Subcutaneous abdominal adipose tissue (tissue), 5 donors: ENCODE results near the gene SIAH1.
A peak's percentile ranks its signal among the peaks of the same experiment; 100 is the strongest.

Source experiments
- H3K27ac ChIP-seq: one replicate; pipeline ENCODE4 v1.7.0; 2013; ENCODE audit warnings: low read depth, mild to moderate bottlenecking, inconsistent platforms, low read length, moderate library complexity
- H3K27me3 ChIP-seq, 5 donors: one replicate each; pipeline ENCODE4 v1.7.0; 2013; ENCODE audit warnings: low read length in 5 of 5, inconsistent platforms in 1 of 5; ENCODE audit not compliant: control insufficient read depth in 5 of 5, insufficient read depth in 4 of 5
- H3K36me3 ChIP-seq, 5 donors: one replicate each; pipeline ENCODE4 v1.7.0; 2013; ENCODE audit warnings: low read length in 5 of 5; ENCODE audit not compliant: control insufficient read depth in 5 of 5, insufficient read depth in 5 of 5
- H3K4me1 ChIP-seq, 5 donors: one replicate each; pipeline ENCODE4 v1.7.0; 2013; ENCODE audit warnings: low read length in 5 of 5, mild to moderate bottlenecking in 3 of 5, moderate library complexity in 1 of 5; ENCODE audit not compliant: control insufficient read depth in 5 of 5, insufficient read depth in 5 of 5
- H3K4me3 ChIP-seq, 5 donors: one replicate each; pipeline ENCODE4 v1.7.0; 2013; ENCODE audit warnings: low read length in 5 of 5, low read depth in 1 of 5
- H3K9ac ChIP-seq, 5 donors: one replicate each; pipeline ENCODE4 v1.7.0; 2013; ENCODE audit warnings: low read length in 5 of 5, mild to moderate bottlenecking in 4 of 5, moderate library complexity in 3 of 5
- H3K9me3 ChIP-seq, 5 donors: one replicate each; pipeline ENCODE4 v1.7.0; 2013; ENCODE audit warnings: low read length in 5 of 5; ENCODE audit not compliant: control insufficient read depth in 5 of 5
- donor health status: healthy.
- donor health status: healthy.
- donor health status: healthy.
- donor health status: healthy.
- donor health status: healthy.

Gene SIAH1, protein sequence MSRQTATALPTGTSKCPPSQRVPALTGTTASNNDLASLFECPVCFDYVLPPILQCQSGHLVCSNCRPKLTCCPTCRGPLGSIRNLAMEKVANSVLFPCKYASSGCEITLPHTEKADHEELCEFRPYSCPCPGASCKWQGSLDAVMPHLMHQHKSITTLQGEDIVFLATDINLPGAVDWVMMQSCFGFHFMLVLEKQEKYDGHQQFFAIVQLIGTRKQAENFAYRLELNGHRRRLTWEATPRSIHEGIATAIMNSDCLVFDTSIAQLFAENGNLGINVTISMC

DNA sequence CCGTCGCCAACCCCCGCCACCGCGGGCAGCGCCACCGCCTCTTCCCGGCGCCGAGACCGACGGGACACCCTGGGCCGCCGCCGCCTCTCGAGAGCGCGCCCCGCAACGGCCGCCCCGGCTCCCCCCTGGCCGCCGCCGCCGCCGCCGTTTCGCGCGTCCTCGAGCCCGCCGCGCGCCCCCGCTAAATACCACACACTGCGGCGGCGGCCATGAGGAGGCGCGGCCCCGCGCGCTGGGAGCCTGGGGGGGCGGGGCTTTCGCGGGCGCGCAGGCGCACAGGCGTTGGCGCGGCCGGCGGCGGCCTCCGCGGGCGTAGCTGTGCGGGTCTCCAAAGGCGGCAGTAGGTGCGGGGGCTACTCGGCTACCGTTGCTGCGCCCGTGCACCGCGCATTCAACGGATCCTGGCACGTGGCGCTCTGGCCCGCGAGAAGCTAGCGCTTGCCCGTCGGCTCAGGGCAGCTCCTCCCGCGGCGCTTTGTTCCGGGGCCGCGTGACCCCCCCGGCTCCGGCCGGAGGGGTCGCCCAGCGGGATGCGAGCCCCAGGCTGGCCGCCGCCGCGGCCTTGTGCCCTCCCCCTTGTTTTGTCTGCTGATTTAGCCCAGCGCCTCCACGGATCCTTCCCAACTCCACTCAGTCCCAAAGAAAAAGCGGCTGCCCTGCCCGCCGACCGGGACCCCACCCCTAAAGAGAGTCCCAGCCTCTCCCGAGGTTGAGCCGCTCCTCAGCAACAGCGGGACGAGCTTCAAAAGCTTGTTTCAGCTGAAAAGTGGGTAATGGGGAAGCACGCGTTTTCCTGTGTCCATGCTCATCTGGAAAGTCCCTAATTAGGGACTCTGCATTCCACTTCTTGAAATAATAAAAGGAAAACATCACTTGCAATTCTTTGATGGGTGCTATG, at the start of gene SIAH1:
SIAH1 (minus strand) TSS at position 161 of the 898 bp plus-strand sequence. CDS start 22,985 bp downstream, outside the sequence.
- Histone ChIP-seq H3K9ac (peak within 1 kb of the TSS; percentile 95 to 99 (median 98)), H3K4me1 (peaks cover 4 to 48% (median 39%) of the 10 kb centered on the region in 5 donors), H3K36me3 (no peaks in the 10 kb centered on the region), H3K4me3 (peak within 1 kb of the TSS; percentile 89 to 99 (median 90)), H3K27ac (peak within 1 kb of the TSS; percentile 99), H3K27me3 (no peaks in the 10 kb centered on the region), H3K9me3 (no peaks in the 10 kb centered on the region)

DNA sequence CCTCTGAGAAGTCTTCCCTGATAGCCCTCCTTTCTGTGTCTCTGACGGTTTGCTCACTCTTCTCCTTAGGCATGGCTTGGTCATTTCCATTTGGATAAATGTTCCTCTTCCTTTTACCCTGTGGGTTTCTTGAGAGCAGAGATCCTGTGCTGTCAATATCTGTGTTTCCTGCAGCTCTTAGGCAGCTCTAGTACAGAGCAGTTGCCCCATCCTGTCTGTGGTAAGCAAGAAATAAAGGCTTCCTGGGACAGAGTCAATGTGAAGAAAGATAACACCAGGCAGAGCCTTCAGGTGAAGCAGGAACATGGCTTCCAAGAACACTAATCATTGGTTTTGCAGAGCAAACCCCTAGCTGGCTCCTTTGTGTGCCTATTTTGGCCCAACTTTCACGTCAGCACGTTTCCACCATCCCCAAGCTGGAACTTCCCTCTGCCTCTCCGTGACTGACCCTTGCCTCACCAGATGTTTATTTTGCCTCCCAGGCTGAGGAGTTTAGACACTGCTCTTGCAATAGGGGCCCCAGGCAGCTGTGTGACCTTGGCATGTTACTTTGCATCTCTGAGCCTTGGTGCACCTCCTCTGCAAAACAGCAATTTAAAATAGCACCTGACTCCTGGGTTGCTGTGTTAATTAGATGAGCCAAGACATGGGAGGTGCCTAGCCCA, 49.6 kb upstream of the SIAH1 start:
- Histone ChIP-seq H3K4me1 (peaks cover 0 to 25% (median 16%) of the 10 kb centered on the region in 5 donors), H3K27me3 (no peaks in the 10 kb centered on the region), H3K9me3 (no peaks in the 10 kb centered on the region), H3K9ac (peak overlapping the region in 1 of 5 donors; percentile 5), H3K27ac (no peak overlapping the region), H3K4me3 (no peak overlapping the region), H3K36me3 (no peaks in the 10 kb centered on the region)

DNA sequence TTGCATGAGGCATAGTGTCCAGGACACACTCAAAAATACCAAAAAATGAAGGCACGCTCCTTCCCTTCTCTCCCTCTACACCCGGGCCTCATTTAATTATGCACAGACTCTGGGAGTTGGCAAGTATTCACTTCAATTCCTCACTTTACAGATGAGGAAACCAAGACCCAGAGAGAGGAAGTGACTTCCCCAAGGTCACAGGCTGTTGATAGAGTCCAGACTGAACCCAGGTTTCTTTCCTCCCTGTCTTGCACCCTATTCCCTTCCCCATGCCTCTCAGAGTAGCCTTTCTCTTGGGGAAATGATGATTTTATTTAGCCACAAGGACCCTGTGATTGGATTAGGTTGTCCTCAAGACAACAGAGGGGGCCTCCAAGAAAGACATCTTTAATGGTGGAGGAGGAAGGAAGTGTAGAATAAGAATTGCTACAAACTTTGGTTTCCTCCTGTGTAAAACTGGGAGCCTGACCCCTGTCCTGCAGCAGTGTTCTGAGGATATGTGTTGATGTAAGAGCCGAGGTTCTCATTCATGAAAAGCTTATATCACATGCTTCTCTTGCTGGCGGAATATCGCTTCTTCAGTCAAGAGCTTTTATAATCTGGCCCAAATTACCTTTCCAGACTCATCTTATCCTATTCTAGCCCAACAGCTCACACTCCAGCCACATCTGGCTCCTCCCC, 48.8 kb upstream of the SIAH1 start:
- H3K36me3 ChIP-seq = no peaks in the 10 kb centered on the region
- H3K9ac ChIP-seq = no peak overlapping the region
- no peak overlapping the region for H3K4me3 ChIP-seq
- H3K27ac ChIP-seq = no peak overlapping the region
- peaks cover 0 to 25% (median 16%) of the 10 kb centered on the region in 5 donors for H3K4me1 ChIP-seq
- no peaks in the 10 kb centered on the region for H3K9me3 ChIP-seq
- no peaks in the 10 kb centered on the region for H3K27me3 ChIP-seq

DNA sequence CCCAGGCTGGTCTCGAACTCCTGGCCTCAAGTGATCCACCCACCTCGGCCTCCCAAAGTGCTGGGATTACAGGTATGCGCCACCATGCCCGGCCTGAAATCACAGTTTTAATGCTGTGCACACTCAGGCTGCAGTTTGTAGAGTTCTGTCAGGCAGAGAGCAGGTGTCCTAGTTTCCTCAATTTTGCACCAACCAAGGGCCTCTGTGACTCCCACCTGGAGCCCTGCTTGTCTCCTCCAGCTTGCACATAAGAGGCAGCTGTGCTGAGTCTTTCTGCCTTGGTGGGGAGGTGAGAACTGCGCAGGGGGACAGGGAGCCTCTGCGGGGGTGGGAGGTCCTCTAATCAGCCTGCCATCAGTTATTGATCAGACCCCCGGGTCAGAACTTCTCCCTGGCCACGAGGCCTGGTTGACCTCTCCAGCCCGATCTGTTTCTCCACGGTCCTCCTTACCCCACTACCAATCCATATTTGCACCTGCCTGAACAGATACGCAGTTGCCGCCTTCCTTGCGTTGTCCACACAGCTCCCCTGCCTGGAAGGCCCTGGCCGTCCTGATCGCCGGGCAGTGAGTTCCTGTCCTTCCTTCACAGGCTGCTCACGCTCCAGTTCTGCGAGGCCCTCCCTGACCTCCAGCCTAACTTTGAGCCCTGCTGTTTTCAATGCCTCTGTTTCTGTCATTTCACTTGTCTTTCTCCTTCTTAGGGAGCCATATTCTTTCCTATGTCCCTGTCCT, 48.1 kb upstream of the SIAH1 start:
- no peaks in the 10 kb centered on the region for H3K27me3 ChIP-seq
- H3K4me3 ChIP-seq = no peak overlapping the region
- H3K27ac ChIP-seq = no peak overlapping the region
- no peak overlapping the region for H3K9ac ChIP-seq
- no peaks in the 10 kb centered on the region for H3K9me3 ChIP-seq
- no peaks in the 10 kb centered on the region for H3K36me3 ChIP-seq
- peaks cover 0 to 25% (median 16%) of the 10 kb centered on the region in 5 donors for H3K4me1 ChIP-seq

DNA sequence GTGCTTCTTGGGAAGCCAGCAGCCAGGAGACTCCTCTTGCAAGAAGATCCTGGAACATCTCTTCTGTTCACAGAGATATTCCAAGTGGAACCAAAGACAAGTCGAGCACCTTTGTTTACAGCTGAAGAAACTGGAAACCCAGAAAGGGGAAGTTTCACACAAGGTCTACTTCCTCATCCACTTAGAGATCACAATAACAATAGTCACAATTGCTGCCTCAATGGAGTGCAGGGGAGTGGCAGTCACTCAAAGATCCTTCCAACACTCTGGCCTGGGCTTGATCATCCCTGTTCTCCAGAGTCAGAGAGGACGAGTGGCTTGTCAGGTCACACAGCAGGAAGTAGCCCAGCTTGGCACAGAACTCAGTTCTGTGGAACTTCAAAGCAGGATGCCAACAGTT, 46.9 kb upstream of the SIAH1 start:
- H3K9me3 ChIP-seq = no peaks in the 10 kb centered on the region
- no peaks in the 10 kb centered on the region for H3K36me3 ChIP-seq
- H3K9ac ChIP-seq = no peak overlapping the region
- H3K4me1 ChIP-seq = peaks cover 0 to 25% (median 16%) of the 10 kb centered on the region in 5 donors
- H3K27me3 ChIP-seq = no peaks in the 10 kb centered on the region
- H3K27ac ChIP-seq = no peak overlapping the region
- H3K4me3 ChIP-seq = no peak overlapping the region

DNA sequence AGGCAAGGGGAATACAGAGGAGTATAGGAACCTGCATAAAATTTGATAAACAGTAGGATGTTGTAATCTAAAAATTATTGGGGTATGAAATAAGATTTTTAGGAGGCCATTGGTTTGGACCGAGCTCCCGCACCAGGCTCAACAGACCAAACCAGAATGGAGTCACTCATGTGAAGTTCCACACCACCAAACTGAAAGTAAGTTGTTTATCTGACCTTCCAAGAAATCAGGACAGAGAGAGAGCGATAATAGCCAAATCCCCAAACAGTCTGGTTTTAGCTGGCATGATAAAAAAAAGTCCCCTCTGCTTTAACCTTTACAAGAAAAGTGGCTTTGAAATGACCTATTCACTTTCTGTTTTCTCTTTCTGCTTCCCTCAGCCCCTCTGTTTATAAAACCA, 45.7 kb upstream of the SIAH1 start:
- H3K9ac ChIP-seq = no peak overlapping the region
- H3K4me1 ChIP-seq = peaks cover 0 to 25% (median 14%) of the 10 kb centered on the region in 5 donors

DNA sequence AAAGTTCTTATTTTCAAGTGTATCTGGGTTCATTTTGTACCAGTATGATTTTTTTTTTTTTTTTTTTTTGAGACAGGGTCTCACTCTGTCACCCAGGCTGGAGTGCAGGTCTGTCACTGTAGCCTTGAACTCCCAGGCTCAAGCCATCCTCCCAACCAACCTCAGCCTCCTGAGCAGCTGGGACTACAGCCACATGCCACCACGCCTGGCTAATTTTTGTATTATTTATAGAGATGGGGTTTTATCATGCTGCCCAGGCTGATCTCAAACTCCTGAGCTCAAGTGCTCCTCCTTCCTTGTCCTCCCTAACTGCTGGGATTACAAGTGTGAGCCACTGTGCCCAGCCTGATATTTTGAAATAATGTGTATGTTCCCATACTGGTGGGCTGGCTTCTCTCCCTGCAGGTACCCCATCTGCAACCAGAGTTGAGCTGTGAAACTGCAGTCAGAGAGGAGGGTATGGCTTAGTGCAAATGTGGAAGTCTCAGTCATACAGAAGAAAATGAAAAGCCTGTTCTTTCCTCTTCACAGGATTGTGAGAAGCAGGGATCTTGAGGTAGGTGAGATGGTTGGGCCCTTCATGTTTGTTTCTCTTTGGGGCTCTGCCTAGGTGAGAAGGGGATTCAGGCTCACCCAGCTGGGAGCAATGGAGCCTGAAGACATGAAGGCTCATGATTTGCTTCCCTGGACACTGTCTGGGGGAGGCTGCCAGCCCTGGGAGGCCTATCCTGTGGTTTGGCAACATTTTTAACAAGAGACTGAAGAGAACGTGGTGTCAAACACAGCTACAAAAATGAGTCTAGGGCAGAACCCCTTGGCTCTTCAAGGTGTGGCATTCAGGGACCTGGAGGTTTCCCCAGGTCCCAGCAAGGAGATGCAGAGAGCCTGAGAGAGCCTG, 41.3 kb upstream of the SIAH1 start:
- Histone ChIP-seq H3K4me3 (no peak overlapping the region), H3K9ac (no peak overlapping the region), H3K9me3 (no peaks in the 10 kb centered on the region), H3K27ac (no peak overlapping the region), H3K27me3 (no peaks in the 10 kb centered on the region), H3K4me1 (no peaks in the 10 kb centered on the region), H3K36me3 (no peaks in the 10 kb centered on the region)

More for the DNA sequence above, 45.7 kb upstream of the SIAH1 start:
- no peaks in the 10 kb centered on the region for H3K36me3 ChIP-seq
- no peak overlapping the region for H3K27ac ChIP-seq
- no peaks in the 10 kb centered on the region for H3K9me3 ChIP-seq
- H3K4me3 ChIP-seq = no peak overlapping the region
- H3K27me3 ChIP-seq = no peaks in the 10 kb centered on the region

DNA sequence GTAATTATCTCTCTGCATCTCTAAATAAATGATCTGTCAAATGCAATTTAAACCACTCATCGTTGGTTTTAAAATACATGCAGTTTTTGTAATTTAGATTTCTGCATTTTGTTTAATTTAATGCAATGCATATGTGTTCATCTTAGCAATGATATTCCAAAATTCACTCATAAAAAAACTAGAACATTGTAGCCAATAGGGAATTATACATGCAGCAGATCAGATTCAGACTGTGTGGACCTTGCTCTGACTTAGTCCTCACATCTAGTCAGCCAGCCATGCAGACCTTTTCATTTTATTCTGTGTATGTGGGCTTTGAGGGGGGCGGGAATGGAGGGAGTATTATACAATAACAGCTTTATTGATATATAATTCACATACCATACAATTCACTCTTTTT, 37.3 kb upstream of the SIAH1 start:
- no peaks in the 10 kb centered on the region for H3K27me3 ChIP-seq
- H3K4me1 ChIP-seq = no peaks in the 10 kb centered on the region
- no peaks in the 10 kb centered on the region for H3K36me3 ChIP-seq
- H3K27ac ChIP-seq = no peak overlapping the region
- no peaks in the 10 kb centered on the region for H3K9me3 ChIP-seq
- no peak overlapping the region for H3K9ac ChIP-seq
- H3K4me3 ChIP-seq = no peak overlapping the region
